Ishikawa (cell line): ENCODE results near the gene LIMK1.

Experiments
- CREB1 ChIP-seq: IDR thresholded peaks from 2 replicates; pipeline ENCODE4 v1.6.1; 2012; ENCODE audit warnings: low read depth
- EP300 ChIP-seq: IDR thresholded peaks from 2 replicates; pipeline ENCODE4 v1.6.1; 2012; ENCODE audit warnings: borderline replicate concordance
- NFIC ChIP-seq: IDR thresholded peaks from 2 replicates; pipeline ENCODE4 v1.6.1; 2012
- RAD21 ChIP-seq: IDR thresholded peaks from 2 replicates; pipeline ENCODE4 v1.6.1; 2012; ENCODE audit warnings: low read depth
- REST ChIP-seq: IDR thresholded peaks from 2 replicates; pipeline ENCODE4 v1.6.1; 2012; ENCODE audit warnings: low read depth, mild to moderate bottlenecking
- TAF1 ChIP-seq: IDR thresholded peaks from 2 replicates; pipeline ENCODE4 v1.6.1; 2012; ENCODE audit warnings: low read depth, mild to moderate bottlenecking
- TEAD4 ChIP-seq: IDR thresholded peaks from 2 replicates; pipeline ENCODE4 v1.6.1; 2012
- YY1 ChIP-seq: IDR thresholded peaks from 2 replicates; pipeline ENCODE4 v1.6.1; 2012; ENCODE audit warnings: low read depth

GRCh38 chr7:74083928-74084721, 521 bp downstream of the LIMK1 start:
- TF ChIP-seq CREB1 (no peak), RAD21 (no peak), TEAD4 (no peak), YY1 (no peak), TAF1 (no peak; the same call in 1 of the 2 replicates), NFIC (no peak), EP300 (no peak), REST (no peak)
